Activated CD4-positive, alpha-beta T cell treated with anti-CD3 and anti-CD28 coated beads, Interleukin-2, amount 50 U/mL, for 24 hours (primary cell): ENCODE measurements around the gene PACSIN2.
A peak's percentile ranks its signal among the peaks of the same experiment; 100 is the strongest.
"Not testable (repeated sequence)": the region's sequence is repeated elsewhere in the genome, so short reads cannot be mapped to it uniquely, and the experiment has no call there.

Experiments used
- DNase-seq, 2 donors: peaks; one replicate each; pipeline ENCODE4 v3.0.0-alpha.2; 2020; ENCODE audit warnings: low read depth in 1 of 2, low spot score in 1 of 2

The PACSIN2 gene

DNA sequence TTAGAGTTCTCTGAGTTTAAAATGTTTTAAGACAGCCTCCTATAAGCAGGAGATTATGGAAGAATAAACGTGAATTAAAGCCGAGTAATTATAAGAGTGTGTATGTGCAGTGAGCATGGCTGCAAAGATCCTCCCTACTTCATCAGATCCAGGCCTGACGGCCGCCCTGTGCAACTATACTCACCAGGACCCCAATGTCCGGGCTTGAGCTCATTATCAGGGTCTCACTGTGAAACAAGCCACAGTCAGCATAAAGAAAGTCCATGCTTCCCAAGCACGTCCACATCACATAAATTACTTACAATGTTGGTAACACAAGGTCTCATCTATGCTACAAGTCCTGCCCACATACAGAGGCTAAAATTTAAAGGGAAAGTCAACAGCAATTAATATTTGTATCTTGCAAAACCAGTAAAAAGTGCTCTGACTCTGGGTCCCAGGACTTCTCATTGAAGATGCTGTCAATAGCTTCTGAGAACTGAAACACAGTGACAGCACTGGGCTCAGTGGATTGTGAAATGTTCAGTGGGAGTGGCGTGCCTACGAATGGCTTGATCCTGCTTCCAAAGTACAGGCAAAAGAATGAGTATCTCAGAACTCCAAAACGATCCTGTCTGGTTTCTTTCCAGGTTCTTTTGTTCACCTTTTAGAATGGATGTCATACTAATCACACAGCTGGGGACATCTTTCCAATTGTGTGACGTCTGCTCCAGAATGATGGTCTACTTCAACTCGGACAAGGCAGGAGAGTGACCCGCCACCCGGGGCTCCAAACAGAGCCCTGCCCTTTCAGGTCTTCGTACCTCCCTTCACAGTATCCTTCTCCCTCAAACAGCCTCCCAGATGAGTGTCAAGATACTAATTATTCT is 85.7 kb downstream of the PACSIN2 start:
- DNase-seq = no peak

DNA sequence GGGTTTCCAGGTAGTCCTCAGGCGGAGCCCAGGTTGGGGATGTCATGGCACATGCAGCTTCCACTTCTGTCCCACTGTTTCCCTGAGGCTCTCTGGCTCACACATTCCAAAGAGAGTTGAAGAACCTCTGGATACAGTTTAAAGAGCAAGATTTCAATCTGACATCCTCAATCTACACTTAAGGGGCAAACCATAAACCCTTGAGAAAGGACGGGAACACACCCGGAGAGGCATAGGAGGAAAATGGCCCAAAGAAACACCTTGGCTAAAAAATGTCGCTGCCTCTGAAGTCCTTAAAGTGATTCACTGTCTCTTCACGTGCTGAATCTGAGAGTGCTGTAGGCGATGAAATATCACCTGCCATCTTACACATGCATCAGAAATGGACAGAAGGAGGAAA is 87.0 kb downstream of the PACSIN2 start:
- DNase-seq = no peak

DNA sequence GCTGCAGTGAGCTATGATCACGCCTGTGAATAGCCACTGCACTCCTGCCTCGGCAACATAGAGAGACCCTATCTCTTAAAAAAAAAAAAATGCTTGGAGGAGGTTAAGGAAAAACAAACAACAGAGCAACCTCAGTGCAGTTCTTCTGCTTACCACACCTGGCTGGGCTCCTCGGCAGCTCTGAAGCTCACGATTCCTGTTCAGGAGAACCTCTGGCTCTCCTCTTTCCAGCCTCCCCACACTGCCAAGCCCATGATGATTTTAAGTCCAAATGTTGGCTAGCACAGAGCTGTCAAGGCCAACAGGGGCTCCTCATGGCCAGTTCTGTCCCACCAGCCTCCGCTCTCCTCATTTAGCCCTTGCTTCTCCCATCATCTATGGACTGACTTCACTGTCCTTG is 88.2 kb downstream of the PACSIN2 start:
- DNase-seq = no peak

DNA sequence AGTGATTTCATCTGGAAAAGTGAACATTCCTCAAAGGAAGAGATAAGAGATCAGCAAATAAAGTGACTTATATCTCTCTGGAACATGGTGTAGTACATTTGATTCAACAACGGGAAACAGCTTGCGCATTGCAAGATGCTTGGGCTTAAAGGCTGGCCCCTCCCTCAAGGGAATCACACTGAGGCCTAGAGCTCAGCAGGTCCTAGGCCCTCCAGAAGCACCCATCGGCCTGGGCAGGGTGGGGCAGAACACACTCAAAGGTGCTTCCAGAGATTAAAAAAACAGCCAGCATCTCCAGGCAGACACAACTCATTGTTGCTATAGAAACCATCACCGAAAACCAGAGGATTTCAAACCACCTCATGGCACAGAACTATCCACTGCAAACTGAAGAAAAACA is 88.8 kb downstream of the PACSIN2 start:
- no peak for DNase-seq

DNA sequence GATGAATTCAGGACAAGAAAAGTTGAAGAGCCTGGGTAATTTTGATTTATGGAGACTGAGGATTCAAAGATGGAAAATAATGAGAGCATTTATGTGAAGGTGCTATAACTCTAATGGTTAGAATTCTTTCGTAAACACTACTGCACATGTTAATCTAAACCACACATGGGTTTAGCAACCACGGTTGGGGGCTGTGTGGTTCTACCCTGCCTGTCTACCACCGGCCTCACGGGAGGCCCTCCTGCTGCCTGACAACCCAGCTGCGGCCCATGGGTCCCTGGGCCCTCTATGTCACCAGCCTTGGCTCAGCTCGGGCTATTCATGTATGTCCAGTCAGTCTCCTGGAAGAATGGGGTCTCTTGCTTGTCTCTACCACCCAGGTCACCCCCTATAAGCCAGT is 89.4 kb downstream of the PACSIN2 start:
- no peak for DNase-seq

DNA sequence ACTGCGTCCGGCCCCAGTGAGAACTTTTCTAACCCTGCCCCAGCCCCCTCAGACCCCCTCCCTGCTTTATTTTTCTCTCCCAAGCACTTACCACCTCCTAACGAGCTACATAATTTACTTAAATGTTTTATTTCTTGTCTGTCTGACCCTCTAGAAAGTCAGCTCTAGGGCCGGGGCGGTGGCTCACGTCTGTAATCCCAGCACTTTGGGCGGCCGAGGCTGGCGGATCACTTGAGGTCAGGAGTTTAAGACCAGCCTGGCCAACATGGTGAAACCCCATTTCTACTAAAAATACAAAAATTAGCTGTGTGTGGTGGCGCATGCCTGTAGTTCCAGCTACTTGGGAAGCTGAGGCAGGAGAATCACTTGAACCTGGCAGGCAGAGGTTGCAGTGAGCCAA is 89.9 kb downstream of the PACSIN2 start:
- DNase-seq = not testable (repeated sequence)

DNA sequence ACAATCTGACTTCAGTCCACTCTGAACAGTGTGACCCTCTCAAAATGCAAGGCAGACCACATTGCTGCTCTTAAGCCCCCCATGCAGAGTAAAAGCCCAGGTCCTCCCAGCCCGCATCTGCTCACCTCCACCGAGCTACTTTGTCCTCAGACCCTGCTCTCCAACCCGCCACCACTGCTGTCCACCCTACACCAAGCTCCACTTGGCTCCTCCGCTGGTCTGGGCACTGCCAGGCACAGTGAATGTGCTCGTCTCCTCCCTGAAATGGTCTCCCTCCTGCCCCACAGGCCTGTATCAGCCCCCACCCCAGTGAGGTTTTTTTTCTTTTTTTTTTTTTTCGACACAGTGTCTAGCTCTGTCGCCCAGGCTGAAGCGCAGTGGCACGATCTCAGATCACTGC is 90.5 kb downstream of the PACSIN2 start:
- no peak for DNase-seq

DNA sequence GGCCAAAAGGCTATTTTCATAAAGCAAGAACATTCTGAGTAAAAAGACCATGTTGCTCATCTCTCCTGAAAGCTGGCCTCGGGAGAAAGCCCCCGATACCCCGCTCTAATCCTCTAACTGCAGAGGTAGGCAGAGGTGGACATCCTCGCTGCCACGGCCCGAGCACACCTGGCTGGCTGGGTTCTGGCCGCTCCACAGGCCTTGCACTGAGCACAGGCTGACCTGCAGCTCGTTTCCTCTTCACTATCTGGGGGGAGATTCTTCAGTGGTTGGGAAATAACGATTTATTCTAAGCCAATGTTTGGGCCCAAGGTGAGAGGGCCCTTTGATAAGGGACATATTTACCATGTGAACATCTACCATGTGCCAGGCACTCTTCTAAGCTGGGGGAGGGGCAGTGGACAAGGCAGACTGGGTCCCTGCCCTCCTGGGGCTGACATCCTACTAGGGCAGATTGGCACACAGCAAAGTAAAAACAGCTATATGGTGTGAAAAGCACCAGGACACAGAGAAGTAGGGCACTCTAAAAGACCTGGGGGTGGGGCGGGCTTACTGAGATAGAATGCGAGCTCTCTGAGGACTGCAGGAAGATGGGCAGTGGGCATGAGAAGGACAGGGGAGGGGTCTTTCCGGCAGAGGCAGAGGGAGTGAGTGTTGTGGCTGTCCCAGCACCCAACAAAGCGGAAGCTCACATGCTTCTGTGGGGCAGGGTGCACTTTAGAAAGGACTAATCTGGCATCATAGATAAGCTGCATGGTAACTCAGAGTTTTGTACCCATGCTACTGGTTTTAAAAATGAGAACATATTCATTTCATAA is 92.4 kb downstream of the PACSIN2 start:
- DNase-seq = no peak

DNA sequence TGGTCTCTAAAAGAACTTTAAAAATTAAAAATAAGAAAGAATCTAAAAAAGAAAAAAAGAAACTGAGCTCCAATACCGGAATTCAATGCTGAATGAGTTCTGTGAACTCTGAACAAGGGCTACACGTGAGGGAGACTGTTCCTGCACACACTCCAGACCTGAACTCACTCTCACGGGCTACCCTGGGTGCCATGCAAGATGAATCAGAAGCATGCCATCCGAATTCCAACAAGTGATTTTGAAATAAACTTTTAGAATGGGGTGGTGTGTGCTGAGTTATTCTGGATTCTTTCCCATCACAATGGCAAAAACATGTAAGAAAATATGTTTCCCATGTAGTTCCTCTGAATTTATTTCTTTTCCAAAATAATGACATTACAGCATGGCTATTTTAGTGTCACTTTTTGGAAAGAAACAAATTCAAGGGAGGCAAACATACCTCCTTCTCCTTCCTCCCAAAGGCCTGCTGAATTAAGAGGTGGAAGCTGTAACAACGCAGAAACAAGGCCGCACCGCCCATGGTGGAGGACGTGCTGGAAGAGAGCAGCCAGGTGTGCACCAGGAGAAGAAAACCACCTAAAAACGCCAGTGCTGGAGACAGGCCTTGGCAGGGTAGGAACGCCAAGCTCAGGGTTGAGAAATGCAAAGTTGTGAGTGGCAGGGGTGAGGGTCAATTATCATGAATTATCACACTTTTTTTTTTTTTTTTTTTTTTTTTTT is 94.7 kb downstream of the PACSIN2 start:
- no peak for DNase-seq

DNA sequence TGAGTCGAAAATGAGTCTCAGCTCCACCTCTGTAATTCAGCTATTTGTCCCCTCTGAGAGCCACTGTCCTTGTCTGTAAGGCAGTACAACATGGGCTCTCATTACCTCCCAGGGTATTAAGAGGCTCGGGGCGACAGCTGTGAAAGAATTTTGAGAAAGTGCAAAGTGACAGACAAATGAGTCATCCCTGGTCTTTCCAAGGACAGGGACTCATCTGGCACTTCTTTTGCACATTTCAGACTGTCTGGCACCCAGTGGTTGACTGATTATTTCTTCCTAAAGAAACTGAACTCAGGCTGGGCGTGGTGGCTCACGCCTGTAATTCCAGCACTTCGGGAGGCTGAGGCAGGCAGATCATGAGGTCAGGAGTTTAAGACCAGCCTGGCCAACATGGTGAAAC is 95.8 kb downstream of the PACSIN2 start:
- peak in 1 of 2 donors; percentile 12 for DNase-seq

DNA sequence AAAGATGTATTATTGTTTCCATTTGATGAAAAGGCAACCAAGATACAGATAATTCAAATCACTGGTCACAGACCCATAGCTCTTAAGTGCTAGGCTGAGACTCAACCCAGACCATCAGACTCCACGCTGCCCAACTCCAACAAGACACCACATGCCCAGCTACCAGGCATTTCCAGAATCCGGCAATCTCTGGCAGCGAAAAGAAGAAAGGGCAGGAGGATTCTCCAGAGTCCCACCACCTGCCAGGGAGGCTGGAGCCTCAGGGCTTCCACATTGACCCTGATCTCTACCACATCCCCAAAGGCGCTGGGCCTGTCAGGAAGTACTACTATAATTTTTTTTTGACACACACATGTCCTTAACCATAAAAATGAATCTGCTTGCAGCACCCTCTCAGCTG is 96.4 kb downstream of the PACSIN2 start:
- no peak for DNase-seq

DNA sequence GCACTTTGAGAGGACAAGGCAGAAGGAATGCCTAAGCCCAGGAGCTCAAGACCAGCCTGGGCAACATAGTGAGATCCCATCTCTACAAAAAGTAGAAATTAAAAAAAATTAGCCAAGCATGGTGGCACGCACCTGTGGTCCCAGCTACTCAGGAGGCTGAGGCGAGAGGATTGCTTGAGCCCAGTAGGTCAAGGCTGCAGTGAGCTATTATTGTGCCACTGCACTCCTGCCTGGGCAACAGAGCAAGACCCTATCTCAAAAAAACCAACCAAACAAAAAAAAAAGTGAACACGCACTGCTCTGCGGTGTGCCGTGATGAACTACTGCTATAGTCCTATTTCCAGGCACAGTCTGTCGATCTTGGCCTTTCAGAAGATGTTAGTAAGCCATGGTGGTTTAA is 97.6 kb downstream of the PACSIN2 start:
- DNase-seq = not testable (repeated sequence)

DNA sequence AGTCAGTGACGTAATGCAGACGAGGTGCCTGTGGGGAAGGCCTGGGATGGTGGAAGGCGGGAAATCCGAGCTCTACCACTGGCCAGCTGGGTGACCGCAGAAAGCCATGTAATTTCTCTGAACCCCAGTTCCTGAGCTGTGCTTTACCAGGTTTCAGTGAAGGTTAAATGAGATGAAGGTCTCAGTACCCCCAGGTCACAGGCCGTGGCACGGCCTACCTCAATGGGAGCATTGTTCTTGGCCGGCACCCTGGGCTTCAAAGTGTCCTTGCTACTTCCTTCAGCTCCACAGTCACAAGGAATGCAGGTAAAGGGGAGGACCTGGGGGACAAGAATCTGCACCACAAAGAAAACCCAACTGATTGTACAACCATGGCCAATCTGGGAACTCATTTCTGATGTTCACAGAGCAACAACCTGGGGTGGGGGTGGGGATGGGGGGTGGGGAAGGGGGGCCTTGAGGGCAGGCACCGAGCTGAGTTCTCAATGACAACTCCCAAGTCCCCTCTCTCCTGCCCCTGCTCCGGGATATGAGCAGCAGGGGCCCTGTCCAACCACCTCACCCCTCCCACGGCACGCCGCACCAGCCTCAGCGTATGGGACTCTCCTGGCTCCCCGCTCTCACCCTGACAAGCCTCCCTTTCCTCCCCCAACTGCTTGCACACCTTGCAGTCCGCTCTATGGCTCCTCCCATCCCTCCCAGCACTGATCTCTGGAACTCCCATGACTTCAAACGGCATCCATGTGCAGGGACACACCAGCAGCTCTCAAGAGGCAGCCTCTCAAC is 98.8 kb downstream of the PACSIN2 start:
- DNase-seq = no peak

DNA sequence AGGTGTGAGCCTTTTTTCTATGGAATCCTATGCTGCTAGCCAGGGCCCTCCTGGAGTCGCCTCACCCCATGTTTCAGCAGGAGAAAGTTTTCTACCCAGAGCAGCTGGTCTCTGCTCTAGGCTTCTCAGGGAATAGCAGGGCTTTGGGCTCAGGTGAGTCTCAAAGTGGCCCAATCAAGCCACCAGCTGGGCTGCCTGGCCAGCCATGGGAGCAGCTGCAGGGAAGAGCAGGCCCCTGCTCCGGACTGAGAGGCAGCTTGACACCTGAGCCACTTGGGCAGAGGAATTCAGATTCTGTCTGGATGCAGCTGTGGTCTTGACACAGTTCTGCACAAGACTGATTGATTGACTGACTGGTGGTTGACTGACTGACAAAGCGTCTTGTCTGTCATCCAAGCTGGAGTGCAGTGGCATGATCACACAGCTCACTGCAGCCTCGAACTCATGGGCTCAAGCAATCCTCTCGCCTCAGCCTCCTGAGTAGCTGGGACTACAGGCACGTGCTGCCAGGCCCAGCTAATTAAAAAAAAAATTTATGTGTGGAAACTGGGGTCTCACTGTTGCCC is 100.4 kb downstream of the PACSIN2 start:
- DNase-seq = no peak

DNA sequence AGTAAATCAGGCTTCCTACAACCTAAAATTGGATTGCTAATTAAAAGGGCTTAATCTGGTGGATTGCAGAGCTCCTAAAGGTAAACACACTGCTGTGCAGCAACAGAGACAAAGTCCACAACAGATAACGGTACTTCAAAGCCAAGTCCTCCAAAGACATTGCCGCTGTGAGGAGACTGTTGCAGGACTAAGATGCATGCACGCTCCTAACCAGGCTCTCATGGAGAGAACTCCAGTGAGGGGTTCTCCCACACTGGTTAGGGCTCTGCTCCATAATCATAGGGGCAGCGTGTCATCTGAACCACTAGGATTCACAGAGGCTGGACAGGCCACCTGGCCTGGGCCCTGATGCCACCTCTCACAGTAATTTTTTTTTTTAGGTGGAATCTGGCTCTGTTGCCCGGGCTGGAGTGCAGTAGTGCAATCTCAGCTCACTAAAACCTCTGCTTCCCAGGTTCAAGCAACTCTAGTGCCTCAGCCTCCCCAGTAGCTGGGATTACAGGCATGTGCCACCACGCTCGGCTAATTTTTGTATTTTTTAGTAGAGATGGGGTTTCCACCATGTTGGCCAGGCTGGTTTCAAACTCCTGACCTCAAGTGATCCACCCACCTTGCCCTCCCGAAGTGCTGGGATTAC is 101.0 kb downstream of the PACSIN2 start:
- no peak for DNase-seq

DNA sequence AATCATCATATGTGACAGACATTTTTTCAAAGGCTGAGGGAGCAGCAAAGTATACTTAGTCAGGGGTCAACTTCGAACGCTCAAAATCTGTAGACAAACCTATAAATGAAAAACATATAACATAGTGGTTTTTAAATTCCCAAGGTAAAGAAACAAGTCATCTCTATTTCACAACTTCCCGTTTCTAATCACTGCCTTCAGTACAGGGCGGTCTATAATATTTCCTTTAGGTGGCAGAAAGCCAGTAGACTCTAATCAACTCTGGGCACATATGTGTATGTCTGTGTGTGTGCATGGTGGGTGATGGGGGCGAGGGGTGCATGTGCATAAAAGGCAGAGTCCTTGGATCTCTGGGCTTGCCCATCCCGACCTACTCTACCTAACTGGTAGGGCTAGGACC is 102.9 kb downstream of the PACSIN2 start:
- DNase-seq = no peak

DNA sequence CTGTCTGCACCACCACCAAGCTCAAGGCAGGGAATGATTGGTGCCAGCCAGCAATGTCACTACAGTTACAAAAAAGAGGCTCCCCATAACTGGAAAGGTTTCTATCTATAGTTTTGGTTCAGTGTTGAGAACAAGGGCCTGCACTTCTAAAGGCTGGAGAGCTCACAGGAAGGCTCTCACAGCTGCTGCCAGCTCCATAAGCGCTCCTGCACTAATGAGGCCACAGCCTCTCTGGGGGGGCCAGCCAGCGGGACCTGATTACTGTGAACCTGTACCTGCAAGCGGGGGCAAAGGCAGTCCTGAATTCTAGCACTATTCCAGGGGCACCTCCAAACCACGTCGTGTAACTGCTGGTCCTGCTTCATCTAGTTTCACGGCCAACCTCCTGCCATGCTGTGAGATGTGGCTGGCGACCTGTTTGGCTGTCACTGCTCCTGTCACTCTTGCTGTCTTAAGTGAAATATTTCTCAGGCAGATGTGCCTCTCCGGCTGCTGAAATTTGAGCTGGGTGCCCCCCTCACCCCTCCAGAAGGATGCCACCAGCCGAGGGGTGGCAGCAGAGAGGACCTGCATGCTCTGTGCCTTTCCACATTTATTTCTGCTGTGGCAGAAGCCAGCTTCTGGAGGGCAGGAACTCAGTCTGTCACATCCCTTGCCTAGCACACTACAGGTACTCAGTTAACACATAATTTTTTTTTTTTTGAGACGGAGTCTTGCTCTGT is 104.6 kb downstream of the PACSIN2 start:
- no peak for DNase-seq

DNA sequence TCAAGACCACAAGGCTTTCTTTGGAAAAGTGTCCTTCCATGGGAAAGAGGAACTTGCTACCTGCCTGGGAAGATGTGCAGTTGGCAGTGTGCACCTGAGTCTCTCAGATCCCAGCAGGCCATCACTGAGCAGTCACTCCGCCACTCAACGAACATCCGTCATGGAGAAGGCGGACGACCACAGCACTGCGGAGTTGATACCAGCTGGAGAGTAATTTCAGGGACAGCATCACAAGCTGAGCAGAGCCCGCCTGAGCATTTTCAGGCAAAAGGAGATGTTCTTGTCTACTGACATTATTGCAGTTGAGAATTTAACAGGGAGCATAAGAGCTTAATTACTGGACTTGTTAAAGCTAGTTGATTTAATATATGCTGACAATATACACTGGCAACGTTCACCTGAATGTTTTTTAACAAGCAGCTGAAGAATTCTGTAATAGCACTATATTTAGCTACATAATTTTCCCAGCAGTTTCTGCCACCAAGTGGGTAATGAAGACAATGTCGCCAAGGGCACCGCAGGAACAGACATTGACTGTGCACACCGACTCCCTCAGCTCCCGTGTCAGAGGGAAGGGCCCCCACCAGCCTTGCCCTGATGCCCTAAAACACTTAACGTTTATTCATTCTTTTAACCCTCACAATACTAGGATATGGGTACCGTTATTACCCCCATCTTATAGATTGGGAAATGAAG is 105.4 kb downstream of the PACSIN2 start:
- DNase-seq = no peak

DNA sequence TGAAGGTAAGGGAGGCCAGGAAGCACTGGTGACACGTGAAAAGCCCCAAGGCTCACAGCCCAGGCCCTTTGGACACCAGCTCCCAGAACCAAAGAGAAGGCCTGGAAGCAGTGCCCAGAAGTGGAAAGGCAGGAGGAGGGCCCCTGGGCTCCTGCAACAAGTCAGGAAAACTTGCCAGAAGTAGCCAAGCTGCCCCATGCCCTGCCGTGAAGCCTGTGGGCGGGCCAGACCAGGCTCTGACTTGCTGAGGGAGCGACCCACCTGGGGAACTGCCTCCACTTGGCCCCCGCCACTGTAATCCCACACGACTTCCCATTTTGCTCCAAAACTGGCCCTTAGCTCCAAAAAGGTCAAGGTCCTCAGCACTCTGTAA is 106.6 kb downstream of the PACSIN2 start:
- DNase-seq = no peak
